Effector CD4-positive, alpha-beta T cell (primary cell): ENCODE data around the gene ISY1.
"Not testable (repeated sequence)": the region's sequence is repeated elsewhere in the genome, so short reads cannot be mapped to it uniquely, and the experiment has no call there.

Experiments
- DNase-seq: peaks from one replicate; pipeline ENCODE4 v3.0.0-alpha.2; 2020

Gene ISY1

DNA sequence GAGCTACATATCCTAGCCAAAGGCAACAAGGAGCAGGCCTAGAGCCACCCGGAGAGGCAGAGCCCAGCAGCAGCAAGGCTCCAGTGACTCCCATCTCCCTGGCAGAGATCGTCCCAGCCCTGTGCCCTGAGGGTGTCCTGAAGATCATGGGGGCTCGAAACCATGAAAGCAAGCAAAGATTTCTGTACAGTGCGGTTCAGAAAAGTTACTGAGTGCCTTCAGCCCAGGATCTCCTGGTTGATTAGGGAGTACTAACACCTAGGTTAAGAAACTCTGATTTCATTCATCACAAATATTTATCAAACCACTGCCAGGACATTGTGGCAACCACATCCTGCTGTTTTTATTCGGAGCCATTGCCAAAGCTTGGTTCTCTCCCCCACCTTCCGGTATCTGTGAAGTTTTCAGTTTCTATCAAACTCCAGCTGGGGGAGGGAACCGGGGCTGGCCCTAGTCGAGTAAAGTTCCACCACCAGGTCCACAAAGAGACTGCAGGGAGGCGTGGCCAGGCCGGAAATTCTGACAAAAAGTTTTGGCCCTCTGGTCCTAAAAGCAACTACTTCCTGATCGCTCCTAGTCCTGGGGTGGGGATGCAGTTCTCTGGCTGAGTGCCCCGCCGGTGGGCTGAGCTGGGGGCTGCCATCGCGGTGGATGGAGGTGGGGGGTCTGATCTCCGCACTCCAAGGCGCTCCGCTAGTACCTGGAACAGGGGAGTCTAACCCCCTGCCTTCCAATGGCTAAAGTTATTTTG is 40.4 kb downstream of the ISY1 start:
- DNase-seq = peak; percentile 83

DNA sequence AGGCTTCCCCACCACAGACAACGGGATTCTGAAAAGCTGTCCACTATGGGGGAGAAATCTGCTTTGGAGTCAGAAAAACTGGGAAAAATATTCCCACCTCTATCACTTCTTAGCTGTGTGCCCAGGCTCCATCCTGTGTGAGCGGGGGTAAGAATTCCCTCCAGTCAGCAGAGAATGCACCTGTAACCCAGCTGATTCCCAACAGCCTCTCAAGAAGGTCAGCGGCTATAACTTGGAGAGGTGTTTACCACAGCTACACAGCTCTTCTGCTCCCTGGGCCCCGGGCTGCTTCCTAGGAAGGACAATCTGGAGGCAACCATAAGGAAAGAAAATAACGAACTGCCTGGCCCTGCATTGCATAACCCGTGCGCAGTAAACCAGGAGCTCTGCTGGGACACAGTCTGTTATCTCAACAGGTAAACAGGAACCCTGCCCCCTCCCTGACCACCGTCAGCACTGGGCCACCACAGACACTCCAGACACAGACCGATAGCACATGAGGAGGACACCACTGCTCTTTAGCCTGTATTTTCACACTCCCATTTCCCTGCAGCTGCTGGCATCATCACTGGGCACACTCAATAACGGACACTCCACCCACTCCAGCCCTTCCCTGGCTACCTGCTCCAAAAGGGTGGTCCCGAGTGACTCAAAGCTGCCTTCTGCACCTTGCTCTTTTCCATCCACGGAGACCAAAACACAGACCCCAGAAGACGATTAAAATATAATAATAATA is 41.3 kb downstream of the ISY1 start:
- no peak for DNase-seq

DNA sequence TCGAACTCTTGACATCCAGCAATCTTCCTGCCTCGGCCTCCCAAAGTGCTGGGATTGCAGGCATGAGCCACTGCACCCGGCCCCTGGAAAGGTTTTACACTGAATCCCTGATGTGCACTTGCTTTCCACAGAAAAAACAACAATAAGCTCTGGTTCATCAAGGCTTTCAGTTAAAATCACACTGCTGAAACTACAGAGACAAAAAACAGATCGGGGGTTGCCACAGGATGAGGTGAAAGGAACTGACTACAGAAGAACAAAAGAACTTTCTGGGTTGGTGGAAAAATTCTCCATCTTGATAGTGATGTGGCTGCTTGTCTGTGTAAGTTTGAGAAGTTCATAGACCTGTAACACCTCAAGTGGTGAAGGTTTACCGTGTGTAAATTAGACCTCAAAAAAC is 42.1 kb downstream of the ISY1 start:
- peak; percentile 53 for DNase-seq

DNA sequence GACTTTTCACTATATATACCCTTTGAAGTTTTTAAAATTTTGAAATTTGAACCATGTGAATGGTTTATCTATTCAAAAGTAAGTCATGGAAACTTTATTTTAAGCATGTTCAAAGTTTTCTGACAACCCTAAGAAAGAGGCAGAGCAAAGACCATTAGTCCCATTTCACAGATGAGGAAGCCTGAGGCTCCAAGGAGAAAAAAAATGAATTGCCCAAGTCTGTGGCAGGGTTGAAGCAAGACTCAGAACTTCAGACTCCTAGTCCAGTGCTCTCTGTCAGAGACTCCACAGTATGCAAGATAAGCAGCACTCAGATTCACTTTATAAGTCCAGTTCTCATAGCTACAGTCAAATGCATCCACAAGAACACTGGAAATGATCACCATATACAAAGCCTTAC is 43.7 kb downstream of the ISY1 start:
- no peak for DNase-seq

DNA sequence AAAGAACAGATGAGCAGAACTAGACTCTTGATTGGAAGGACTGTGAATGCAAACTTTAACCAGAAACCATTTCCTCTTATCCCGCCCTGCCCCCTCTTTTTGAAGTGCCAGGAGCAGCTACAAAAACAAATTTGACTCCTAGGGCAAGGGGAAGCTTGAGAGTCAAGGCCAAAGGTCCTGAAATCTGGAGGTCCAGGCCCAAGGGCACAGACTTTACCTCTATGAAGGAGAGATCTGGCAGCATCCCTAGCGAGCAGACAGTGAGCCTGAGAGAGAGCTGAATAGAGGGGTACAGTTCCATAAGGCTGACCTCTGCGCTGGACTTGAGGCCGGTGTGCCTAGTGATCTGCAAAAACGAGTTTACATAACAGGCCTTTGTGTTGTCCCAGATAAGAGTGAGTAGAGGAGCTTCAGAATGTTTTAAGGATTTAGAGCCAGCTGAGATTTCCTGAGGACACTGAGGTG is 44.3 kb downstream of the ISY1 start:
- no peak for DNase-seq

DNA sequence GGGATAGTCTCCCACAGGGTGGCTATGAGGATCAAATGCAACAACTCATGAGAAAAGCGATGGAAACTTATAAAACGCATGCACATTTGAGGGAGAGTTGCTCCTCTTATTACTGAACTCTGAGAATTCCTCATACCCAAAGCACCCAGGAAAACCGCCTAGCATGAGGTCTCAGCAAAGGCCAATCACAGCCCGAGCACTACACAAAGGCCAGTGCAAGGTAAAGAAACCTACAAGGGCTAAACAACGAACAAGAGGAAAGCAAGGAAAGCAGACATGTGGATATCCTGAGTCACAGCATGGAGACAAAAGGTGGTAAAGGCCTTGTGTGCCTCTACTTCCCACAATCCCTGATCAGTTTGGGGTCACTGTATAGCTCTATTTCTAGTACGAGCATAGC is 46.4 kb downstream of the ISY1 start:
- no peak for DNase-seq

DNA sequence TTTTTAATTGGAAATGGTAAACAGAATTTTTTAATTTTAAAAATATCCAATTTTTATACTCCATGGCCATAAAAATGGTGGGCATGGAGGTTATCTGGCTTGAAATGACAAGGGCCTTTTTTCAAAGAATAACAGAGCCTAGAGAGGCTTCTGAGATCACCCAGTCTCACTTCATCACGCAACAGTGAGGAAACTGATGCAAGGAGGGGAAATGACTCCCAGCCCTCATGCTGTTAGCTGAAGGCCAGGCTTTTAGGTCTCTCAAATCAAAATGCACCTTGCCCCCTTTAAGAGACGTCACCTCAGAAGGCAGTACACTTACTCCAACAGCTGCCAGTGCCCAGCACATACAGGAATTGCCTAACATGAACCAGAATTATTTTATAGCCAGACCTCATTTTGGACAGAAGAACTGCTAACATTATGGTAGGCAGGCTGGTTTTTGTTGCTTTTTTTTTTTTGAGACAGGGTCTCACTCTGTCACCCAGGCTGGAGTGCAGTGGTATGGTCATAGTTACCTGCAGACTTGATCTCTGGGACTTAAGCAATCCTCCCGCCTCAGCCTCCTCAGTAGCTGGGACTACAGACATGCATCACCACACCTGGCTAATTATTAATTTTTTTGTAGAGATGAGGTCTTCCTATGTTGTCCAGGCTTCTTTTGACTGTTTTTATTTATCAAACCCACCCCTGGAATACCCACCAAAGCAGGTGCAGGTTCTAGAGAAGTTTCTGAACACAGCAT is 48.4 kb downstream of the ISY1 start:
- no peak for DNase-seq

DNA sequence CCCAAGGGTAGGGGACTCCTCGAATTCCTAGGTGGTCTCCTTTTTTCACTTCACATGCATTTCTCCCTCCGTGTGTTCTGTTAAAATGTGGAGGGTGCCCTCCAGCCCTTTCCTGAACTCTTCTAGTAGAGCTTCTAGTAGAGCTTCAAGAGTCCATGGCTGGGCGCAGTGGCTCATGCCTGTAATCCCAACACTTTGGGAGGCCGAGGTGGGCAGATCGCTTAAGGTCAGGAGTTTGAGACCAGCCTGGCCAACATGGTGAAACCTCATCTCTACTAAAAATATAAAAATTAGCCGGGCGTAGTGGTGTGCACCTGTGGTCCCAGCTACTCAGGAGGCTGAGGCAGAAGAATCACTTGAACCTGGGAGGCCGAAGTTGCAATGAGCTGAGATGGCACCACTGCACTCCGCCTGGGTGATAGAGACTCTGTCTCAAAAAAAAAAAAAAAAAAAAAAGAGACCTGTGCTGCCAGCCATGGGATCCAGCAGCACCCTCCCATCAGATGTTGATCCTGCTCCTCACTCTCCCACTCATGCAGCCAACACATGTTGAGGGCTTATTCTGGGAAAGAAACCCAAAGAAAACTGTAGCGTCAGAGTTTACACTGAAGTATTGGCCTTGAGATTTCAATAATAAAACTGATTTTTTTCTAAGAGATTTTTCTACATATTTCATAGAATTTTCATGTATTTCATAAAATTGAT is 49.6 kb downstream of the ISY1 start:
- DNase-seq = not testable (repeated sequence)

DNA sequence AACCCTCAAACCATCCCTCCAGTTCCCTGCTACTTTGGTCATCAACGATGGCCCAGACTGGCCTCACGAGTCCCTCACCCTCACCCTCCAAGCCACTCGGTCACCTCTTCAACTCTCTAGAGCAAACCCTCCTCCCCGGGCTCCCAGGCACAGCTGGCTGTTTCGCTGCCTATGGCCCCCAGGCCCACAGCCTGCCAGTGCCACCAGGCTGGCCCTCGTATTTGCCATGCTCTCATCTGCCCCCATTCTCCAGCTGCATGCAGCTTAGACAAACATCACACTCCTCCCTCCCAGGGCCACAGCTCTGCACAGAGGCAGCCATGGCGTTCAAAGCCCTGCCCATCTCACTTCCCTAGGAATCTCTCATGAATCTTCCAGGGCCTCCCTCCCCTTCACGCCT is 53.1 kb downstream of the ISY1 start:
- DNase-seq = no peak

DNA sequence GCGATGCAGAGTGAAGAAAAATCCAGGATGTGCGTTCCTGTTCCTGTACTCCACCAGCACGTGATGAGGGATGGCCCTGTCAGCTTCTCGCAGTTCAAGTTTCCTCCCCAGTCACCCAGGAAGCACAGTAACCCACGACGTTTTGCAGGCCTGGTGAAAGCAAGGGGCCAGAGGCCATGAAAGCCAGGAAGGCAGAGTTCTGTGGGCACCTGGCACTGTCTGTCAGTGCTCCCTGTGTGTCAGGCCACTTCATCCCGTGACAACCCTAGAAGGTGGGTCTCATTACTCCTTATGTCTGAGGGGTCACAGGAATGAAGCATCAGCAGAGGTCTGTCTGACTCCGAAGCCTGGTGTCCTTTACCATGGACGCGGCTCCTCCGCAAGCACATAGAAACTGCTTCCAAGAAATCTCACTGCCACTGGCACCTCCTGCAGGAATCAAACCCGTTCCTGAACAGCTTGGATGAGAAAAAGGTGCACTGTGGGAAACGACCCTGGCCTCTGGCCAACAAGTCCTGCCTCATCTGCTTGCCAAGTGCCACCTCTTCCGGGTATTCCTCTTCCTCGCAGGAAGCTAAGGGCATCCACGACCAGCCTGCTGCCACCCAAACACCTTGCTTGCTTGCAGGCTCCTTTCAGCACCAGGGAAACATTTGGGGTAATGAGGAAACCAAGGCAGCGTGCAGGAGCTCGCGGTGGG is 53.8 kb downstream of the ISY1 start:
- DNase-seq = no peak

DNA sequence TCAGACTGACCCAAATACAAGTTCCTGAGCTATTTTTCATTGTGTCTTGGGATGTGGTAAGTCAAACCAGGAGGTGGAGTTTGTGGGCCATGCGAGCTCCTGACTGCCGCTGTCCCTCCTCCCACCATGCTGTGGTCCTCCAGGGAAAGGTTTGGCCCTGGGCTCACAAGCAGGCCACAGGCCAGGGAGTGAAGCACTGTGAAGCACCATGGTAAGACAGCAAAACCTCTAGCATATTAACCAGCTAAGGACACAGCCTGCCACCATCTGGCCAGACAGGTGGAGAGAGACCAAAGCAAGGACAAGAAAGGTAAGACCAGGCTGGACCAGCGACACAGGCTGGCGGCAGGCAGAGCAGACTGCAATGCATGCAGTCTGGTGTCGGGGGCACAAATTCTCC is 54.5 kb downstream of the ISY1 start:
- DNase-seq = no peak

DNA sequence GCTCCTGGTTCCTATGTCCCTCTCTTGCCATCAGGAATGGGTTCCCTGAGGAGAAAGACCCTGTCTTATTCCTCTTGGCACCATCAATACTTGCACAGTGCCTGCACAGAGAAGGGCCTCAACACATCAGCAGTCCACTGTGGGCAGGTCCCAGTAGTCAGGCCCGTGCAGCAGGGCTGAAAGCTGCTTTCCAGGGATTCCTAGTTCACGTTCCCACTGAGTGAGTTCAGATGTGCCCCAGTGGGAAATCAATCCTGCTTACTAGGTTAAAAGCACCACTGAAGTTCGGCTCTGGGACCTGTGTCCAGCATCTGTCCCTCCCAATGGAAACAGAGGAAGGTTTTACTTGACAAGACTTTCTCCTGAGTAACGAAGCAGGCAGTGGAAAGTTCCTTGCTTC is 55.0 kb downstream of the ISY1 start:
- no peak for DNase-seq

DNA sequence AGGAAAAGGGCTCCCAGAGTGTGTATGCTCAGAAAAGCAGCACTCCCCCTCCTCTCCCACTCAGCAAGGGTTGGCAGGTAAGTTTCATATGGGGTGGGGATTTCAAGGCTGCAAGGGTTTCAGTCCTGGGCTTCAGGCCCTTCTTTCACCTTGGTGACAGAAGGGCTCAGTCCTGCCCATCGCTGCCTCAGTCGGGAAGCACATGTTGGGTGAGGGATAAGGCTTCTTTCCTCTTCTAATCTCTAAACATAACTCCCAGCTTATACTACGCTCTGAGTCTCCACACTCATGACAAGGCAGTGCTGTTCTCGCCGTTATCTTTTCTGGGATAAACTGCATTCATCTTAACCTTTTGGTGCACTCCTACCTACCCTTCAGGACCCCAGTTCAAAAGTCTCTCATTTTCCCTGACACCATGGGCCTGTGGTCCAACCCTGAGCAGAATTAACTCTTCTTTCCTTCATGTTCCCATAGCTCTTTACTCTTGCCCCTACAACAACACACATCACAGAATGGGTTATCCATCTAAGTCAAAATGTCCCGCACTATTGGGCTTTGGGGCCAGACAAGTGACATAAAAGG is 56.3 kb downstream of the ISY1 start:
- no peak for DNase-seq

DNA sequence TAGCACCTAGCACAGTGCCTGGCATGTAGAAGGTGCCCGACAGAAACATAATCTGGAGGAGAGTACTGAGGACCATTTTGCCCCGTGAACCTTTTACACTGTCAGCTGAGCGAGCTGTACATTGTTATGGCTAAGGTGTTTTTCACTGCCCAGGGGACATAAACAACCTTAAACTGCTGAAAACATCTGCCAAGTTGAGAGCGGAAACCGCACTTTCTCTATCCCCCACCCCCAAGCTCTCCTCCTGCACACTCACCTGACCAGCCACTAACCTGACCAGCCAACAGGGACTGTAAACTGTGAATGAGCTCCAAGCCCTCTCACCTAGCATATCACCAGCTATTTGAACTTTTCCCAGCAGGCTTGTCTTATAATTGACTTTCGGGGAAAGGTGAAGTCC is 56.8 kb downstream of the ISY1 start:
- no peak for DNase-seq

DNA sequence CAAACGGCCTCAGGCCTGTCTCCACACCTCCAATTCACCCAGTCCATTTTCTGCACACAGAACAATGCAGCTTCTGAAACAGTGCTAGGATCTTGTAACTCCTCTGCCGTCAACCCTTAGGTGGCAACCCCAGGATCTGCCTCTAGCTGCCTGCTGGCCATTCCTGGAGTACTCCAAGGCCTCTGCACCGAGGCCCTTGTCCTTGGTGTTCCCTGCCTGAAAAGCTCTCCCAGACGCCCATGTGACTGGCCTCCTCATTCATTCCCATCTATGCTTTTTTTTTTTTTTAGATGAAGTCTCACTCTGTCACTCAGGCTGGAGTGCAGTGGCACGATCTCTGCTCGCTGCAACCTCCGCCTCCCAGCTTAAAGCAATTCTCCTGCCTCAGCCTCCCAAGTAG is 57.6 kb downstream of the ISY1 start:
- DNase-seq = no peak

DNA sequence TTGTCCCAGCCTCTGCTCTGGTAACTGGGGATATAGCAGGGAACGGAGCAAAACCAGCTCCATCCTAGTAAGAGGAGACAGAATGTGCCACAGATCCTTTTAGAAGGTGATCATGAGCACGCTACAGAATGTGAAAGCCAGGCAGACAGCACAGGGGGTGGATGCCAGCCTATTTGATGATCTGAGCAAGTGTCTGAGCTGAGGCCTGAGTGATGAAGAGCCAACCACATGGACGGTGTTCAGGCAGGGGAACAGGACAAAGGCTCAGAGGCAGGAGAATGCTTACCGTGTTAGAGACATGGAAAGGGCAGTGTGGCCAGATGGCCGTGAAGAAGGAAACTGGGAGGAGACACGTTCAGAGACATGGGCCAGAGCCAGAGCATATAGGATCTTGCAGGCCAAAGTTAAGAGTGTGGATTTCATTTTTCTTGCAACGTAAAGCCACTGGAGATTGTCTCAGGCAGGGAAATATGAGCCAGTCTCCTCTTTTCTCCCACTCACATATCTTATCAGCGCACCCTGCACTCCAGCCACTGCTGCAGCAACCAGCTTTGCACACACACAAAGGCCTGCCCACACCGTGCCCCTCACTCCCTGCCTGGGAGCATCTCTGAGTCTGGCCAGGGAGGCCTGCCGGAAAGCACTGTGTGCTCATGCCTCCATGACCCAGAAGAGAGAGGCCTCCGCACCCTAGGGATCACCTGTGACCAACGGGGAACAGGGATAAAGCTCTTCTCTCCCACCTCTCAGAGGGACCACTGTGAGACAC is 59.3 kb downstream of the ISY1 start:
- no peak for DNase-seq

DNA sequence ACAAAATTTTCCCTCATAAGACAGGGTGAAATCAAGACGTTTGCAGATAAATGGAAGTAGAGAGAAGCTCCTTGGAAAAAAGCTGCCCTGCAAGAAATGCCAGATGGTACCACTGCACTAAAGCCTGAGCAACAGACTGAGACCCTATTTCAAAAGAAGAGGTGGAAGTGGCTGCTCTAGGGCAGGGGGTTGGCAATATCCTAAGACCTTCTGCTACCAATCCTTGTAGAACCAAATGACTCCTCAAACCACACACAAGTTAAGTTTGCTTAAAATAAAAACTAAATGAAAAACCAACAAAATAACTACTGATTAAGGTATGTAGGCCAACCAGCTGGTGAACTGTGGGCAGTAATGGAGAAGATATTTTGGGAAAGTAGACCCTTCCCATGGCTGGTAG is 60.6 kb downstream of the ISY1 start:
- DNase-seq = no peak

DNA sequence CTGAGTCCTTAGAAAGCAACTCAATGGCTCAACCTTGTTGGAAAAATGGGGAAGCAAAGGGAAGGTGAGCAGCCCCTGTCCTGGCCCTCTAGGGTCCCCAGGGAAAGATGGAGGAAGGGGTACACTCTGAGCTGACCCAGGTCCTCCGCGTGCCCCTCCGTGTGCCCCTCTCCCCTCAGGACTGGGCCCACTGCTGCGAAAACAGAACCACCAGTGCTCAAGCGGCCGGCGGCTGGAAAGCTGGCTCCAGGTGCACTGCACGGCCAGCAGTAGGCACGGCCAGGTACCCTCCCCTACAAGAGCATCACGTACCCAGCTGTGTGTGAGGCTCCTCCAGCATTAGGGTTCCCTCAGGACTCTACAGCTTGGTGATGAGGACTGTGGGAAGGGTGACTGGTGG is 65.6 kb downstream of the ISY1 start:
- no peak for DNase-seq

DNA sequence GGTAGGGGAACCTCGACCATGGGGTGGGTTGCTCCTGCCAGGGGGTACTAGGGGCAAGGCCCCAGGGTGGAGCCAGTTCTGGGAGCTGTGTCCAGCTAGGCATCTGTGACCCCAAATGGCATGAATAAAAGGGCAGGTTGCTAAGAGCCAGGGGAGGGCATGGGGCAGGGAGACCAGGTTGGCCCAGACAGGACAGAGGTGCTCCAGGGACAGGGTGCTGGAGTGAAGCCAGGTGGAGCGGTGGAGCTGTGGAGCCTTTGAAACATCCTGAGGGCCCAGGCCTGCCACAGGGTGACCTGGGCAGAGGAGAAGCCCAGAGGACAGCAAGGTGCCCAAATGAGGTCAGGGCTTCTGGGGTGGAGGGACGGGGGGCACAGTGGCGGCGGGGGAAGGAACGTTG is 72.6 kb downstream of the ISY1 start:
- DNase-seq = not testable (repeated sequence)

DNA sequence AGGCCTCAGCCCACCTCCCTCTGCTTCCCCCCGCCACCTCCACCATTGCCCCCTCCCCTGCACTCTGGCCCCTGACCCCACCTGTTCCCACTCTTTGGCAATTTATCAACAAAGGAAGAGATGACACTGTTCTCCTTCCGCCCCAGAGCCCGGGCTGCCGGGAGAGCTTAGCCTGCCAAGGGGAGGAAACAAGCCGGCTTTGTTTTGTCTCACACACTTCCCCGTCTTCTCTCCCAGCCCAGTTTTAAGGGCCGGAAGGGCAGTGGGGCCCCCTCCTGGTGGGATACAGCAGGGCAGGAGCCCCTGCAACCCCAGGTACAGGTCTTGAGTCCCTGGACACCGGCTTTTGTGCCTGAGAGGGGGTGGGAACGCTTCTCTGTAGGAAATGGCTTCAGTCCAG is 73.0 kb downstream of the ISY1 start:
- DNase-seq = not testable (repeated sequence)

DNA sequence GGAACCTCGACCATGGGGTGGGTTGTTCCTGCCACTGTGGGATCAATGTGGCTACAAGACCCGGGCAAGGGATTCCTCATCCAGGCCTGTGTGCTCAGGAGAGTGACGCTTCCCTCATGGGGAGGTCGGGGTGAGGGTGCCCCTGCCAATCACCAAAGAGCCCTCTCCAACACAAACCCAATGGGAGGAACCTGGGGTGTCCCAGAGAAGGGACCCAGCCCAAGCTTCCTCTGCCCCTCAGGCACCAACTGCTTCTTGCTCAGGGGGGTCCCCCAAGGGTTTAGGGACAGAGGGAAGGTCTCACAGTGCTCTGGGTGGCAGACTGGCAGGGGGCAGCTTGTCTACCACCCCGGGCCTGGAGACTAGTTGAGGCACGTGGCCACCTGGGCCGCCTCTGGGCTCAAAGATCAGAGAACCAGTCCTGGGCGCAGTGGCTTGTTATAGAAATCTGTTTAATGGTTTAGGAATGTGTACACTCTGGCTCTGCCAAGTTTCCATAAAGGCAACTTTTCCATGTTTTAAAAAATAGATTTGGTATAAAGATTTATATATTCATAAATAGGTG is 73.6 kb downstream of the ISY1 start:
- no peak for DNase-seq
